Cardiac muscle cell (in vitro differentiated cells and primary cell): ENCODE measurements around the gene UCHL5. TPM values are rescaled to one million over a fixed set of nuclear protein-coding genes. Genes with fewer than 3 reads are reported as not detected.

Experiments used
- DNase-seq, 2 donors: peaks; one replicate each; pipeline versions ENCODE4 v3.0.0 to v3.0.0-alpha.2; 2010 to 2017; ENCODE audit warnings: low read depth in 1 of 2, low spot score in 1 of 2
- H3K27ac ChIP-seq: fragments of 200-600 bp; sonication (generic); 2 replicates; pipeline ENCODE4 v1.5.1; 2016
- H3K27me3 ChIP-seq: fragments of 200-600 bp; sonication (generic); 2 replicates; pipeline ENCODE4 v1.6.0; 2016; ENCODE audit warnings: control low read depth
- H3K36me3 ChIP-seq: fragments of 200-600 bp; sonication (generic); 2 replicates; pipeline ENCODE4 v1.5.1; 2016; ENCODE audit warnings: control low read depth
- H3K4me1 ChIP-seq: fragments of 200-600 bp; sonication (generic); 2 replicates; pipeline ENCODE4 v1.8.1; 2017; ENCODE audit warnings: low read depth, mild to moderate bottlenecking, mixed run types
- H3K4me3 ChIP-seq: fragments of 200-600 bp; sonication (generic); 2 replicates; pipeline ENCODE4 v1.5.1; 2016; ENCODE audit warnings: mild to moderate bottlenecking
- H3K9me3 ChIP-seq: fragments of 200-600 bp; sonication (generic); 2 replicates; pipeline ENCODE4 v1.5.1; 2017; ENCODE audit warnings: low read depth, mild to moderate bottlenecking, control low read depth
- CTCF ChIP-seq: IDR thresholded peaks from 2 replicates; pipeline ENCODE4 v1.5.1; 2012; ENCODE audit warnings: low read depth, mild to moderate bottlenecking, low read length
- polyA plus RNA-seq: library from polyadenylated mRNA; unstranded; fragments of >200 nt; fragmentation: Nextera tagmentation; extraction: Ambion mirVana; gene quantifications from 2 replicates; pipeline ENCODE4 v1.2.1, GENCODE V29; 2016
- total RNA-seq: library from RNA; depleted of rRNA; stranded (reverse); fragments of >200 nt; gene quantifications from 2 replicates; pipeline ENCODE4 v1.2.3, GENCODE V29; 2016

UCHL5 gene
- total and polyA plus RNA-seq, 2 experiments from 2014 or later = 34.4 to 42.5 TPM

GRCh38 chr1:193065954-193066353, 6.8 kb upstream of the UCHL5 start:
- Histone ChIP-seq H3K4me1 (peaks cover 3% of the 10 kb centered on the region), H3K9me3 (no peaks in the 10 kb centered on the region), H3K27ac (no peak overlapping the region), H3K36me3 (no peaks in the 10 kb centered on the region), H3K27me3 (no peaks in the 10 kb centered on the region), H3K4me3 (no peak overlapping the region)
- TF ChIP-seq CTCF = no peak
- DNase-seq = no peak

GRCh38 chr1:193062698-193063463, 3.7 kb upstream of the UCHL5 start:
- Histone ChIP-seq H3K36me3 (no peaks in the 10 kb centered on the region), H3K4me3 (no peak overlapping the region), H3K27me3 (no peaks in the 10 kb centered on the region), H3K9me3 (no peaks in the 10 kb centered on the region), H3K4me1 (peaks cover 4% of the 10 kb centered on the region), H3K27ac (no peak overlapping the region)
- no peak for DNase-seq
- TF ChIP-seq CTCF = no peak

DNA sequence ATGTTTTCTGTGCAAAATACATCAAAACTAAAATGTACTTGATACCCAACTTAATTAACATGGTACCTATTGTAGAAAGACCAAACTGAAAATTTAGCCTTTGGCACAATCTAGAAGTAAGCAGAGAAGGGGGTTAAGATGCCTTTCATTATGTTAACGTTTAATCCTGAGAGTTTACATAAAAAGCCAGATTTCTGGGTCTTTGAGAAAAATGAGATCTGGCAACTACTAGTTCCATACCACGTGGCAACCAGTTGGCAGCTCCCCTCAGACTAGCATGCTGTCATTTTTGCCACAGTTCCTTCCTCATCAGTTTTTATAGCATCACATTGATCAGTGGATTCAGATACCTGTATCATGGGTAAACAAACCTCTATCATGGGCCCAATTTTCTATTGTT, 1.8 kb upstream of the UCHL5 start:
- DNase-seq = peak in 1 of 2 donors; percentile 5
- no peaks in the 10 kb centered on the region for H3K27me3 ChIP-seq
- H3K9me3 ChIP-seq = no peaks in the 10 kb centered on the region
- peak overlapping the region; percentile 94 for H3K27ac ChIP-seq
- TF ChIP-seq CTCF = no peak
- H3K4me3 ChIP-seq = peak overlapping the region; percentile 86
- no peaks in the 10 kb centered on the region for H3K36me3 ChIP-seq
- peaks cover 5% of the 10 kb centered on the region for H3K4me1 ChIP-seq

- Histone ChIP-seq H3K27ac (peak overlapping the region; percentile 94), H3K4me3 (peak overlapping the region; percentile 86)
- TF ChIP-seq CTCF = no peak
Observed at GRCh38 chr1:193060406-193060805, 1.2 kb upstream of the UCHL5 start.

GRCh38 chr1:193060115-193060403, 899 bp upstream of the UCHL5 start:
- Histone ChIP-seq H3K4me3 (peak overlapping the region; percentile 86), H3K27me3 (no peaks in the 10 kb centered on the region), H3K4me1 (peaks cover 5% of the 10 kb centered on the region), H3K27ac (peak overlapping the region; percentile 94), H3K9me3 (no peaks in the 10 kb centered on the region), H3K36me3 (no peaks in the 10 kb centered on the region)
- no peak for DNase-seq
- TF ChIP-seq CTCF = no peak

More at GRCh38 chr1:193060406-193060805, 1.2 kb upstream of the UCHL5 start:
- Histone ChIP-seq H3K4me1 (peaks cover 5% of the 10 kb centered on the region), H3K36me3 (no peaks in the 10 kb centered on the region), H3K27me3 (no peaks in the 10 kb centered on the region), H3K9me3 (no peaks in the 10 kb centered on the region)
- DNase-seq = peak in 1 of 2 donors; percentile 12
